NCI-H1092 (cell line): Measurements from ENCODE around the gene ZNF574.
"Not testable (repeated sequence)": the region's sequence is repeated elsewhere in the genome, so short reads cannot be mapped to it uniquely, and the experiment has no call there.

Experiments
- DNase-seq: peaks from one replicate; lab custom pipeline; 2025; lab: John Stamatoyannopoulos, UW

The ZNF574 gene

DNA sequence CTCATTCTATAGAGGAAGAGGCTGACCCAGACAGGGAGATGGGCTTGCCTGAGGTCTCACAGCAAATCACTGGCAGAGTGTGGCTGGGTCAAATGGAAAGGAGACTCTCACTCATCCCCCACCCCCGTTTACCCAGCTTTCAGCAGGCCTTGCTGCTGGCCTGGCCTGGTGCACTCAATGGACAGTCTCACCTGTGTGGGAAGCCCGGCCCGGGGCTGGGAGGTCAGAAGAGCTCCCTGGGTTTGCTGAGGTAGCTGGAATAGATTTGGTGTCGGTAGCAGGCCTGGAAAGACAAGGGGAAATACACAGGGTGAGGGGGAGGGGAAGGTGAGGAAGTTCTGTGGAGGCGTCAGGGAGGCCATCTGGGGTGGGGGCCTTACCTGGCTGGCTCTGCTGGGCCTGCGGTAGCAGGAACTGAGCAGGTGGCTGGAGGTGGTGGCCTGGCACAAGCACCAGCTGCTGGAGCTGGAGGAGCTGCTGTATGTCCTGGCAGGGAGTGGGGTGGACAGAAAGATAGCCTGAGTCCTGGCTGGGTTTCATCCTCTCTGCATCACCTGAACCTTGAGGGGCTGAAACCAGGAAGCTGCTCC is 23.5 kb downstream of the ZNF574 start:
- DNase-seq, result no peak

DNA sequence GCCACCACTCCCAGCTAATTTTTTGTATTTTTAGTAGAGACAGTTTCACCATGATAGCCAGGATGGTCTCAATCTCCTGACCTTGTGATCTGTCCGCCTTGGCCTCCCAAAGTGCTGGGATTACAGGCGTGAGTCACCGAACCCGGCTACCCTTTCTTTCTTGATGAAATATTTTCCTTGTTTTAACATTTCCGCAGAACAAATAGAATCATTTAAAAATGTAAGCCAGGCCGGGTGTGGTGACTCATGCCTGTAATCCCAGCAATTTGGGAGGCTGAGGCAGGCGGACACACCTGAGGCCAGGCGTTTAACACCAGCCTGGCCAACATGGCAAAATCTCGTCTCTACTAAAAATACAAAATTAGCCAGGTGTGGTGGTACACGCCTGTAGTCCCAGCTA is 24.3 kb downstream of the ZNF574 start:
- DNase-seq, result not testable (repeated sequence)

DNA sequence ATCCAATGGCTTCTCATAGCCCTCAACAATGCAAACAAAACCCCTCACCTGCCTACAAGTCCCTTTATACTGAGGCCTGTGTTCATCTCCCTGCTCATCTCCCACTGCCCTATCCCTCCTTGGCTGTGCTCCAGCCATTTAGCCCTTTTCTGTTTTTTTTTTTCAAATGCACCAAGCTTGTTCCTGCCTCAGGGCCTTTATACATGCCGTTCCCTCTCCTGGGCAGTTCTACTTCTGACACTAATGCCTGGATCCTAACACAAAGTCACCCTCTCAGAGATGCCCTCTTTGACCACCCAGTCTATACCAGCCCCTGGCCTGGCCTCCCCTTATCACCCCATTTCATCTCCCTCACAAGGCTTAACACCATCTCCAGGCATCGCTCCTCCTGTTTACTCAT is 26.9 kb downstream of the ZNF574 start:
- DNase-seq, result no peak

DNA sequence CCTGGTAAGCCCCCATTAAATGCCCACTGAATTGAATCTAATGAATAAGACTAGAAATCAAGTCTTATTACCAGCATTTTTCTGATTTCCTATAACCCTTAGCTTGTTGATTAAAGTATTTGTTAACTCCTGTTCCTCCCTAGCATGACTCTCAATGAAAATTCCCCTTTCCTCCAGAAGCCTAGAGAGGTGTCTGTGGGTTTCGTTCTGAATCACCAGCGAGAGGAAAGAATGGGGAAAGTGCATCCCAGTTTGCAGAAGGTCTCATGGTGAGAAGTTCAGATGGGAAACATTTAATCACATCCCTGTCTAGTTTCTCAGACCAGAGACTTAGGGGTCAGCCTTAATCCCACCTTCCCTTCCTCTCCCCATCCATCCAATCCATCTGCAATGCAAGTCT is 29.4 kb downstream of the ZNF574 start:
- DNase-seq, result no peak

DNA sequence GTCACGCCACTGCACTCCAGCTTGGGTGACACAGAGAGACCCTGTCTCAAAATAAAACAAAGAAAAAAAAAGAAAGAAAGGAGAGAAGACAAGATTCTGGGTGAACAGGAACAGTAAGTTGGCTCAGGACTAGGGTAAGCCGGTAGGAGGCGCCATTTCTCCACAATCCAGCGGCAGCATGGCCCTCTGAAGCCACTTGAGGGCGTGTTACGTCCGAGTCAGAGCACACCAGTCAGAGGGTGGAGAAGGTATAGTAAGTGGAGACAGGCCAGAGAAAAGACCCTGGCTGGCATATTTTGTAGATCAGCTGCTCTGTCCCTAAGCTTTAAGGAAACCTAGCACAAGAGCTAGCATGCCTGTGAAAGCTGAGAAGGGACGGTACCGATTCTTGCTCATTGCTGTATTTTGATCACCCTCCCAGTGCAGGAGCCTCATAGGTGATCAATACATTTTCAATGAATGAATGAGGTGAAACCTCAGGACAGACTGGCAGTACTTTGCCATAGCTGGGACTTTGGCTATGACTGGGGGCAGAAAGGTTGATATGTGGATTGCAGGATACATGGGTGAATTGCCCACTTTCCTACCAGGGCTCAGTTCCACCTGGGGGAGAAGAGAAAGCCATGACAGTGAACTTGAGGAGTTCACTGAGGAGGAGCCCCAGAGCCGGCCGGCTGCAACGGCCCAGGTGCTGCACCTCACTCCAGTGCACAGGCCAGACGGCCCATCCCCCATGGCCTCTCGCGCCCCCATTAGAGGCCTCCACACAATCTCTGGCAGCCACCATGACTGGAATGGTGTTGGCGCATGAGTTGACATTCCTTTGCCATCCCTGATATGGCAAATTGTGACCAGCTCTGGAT is 32.8 kb downstream of the ZNF574 start:
- DNase-seq, result peak; percentile 68

DNA sequence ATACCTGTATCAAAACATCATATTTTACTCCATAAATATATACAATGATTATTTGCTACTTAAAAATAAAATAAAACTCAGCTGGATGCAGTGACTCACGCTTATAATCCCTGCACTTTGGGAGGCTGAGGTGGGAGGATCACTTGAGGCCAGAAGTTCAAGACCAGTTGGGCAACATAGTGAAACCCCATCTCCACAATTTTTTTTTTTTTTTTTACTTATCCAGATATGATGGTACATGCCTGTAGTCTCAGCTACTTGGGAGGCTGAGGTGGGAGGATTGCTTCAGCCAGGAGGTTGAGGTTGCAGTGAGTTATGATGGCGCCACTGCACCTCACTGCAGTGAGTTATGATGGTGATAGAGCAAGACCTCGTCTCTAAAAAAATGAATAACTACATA is 33.9 kb downstream of the ZNF574 start:
- no peak for DNase-seq

DNA sequence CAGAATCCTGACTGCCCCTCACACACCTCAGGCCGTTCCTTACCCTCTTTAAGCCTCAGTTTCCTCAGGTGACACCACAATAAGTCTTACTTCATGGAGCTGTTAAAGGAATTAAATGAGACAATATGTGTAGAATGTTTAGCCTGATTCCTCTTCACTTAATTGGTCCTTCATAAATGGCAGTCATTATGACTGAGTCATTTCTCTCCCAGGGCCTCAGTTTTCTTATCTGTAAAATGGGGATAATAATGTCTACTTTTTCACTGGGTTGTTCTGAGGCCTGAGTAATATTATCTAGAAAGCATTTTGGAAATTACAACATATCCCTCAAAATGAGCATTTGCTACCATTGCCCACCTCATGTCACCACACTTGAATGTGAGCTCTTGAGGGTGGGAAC is 34.7 kb downstream of the ZNF574 start:
- DNase-seq, result no peak

DNA sequence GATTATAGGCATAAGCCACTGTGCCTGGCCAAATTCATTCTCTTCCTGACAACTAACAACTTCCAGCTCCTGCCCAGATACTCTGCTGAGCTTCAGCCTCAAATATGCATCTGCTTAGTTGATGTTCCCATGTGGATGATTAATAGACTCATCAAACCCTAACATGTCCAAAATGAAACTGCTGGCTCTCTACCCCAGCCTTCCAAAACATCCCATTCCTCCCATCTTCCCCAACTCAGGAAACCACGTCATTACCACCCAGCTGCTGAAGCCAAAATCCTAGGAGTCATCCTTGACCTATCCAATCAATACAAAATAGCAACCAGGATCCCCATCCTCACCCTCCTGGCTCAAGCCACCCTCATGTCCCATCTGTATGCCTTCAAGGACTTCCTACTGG is 35.4 kb downstream of the ZNF574 start:
- no peak for DNase-seq

DNA sequence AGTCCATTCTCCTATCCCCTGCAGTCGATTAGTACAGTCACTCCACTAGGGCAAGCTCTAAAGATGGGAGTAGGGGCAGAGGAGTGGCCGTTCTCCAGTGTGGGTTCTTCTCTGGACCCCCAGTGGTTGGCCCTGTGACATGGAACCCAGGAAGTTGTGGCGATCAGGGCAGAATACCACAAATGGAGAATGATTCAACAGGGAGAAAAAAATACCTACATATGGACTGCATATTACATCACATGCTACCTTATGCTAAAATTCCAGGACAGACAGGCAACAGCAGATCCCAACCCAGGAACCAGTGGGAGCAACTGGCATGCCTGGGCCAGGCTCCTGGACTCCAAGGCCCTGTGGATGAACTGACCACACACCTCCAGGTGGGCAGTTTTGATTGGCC is 35.8 kb downstream of the ZNF574 start:
- DNase-seq, result no peak

DNA sequence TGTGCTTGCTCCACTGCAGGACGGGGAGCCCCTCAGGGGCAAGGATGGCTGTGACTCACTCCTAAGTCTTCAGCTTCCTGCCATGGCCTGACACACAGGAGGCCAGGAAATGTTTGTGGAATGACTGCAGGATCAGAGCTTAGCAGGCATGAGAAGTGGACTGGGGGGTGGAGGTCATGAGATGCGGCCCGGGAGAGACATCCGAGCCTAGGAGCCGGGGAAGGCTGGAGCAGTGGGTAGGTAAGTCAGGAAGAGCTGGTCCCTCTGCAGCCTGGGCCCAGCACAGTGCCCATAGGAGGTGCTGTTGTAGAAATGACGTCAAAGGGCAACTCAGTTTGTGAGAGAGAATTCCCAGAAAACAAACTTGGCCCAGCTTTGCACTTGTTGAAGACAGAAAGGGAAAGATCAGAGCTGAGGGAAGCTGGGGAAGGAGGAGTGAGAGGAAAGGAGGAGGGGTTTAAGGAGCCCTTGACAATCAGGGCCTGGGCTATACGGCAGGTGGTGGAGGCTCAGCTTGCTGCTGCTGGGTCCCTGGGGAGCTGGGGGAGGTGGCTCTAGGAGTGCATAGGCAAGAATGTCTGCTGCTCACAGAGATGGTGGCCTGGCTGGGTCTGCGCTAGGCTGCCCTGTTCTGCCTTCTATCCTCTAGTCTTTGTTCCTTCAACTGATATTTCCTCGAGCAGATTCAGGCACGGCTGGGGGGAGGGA is 37.8 kb downstream of the ZNF574 start:
- DNase-seq, result peak; percentile 29

DNA sequence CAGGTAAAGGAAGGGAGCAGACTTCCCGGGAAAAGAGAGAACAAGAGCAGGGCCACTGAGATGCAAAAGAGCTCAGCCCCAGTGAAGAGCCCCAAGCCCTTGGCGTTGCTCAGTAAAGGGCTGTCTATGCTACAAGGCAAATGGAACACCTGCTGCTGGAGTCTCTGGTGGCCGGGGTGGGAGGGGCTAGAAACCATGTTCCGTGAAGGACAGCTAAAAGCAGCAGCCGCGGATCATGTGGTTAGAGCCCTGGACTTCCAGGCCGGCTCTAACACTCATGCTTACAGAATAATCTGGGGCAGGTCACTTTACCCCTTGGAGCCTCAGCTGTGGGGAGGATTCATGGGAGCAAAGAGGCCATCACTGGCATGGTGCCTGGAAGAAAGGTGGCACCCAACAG is 38.4 kb downstream of the ZNF574 start:
- DNase-seq, result peak; percentile 54

DNA sequence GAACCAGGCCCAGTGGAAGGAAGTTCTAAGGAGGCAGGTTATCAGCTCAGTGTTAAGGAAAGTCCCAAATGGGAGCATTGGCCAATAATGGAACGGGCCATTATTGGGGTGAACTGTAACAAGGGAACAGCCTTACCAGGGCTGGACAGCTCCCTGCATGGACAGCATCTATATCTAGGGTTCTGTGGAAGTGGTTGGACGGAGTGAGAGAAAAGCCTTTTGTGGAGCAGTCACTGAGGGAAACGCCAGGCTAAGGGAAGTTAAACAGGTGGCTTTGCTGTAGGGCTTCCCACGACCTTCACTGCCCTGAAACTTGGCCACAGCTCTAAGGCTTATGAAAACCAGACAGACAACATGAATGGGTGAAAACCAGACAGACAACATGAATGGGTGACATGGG is 39.3 kb downstream of the ZNF574 start:
- no peak for DNase-seq

DNA sequence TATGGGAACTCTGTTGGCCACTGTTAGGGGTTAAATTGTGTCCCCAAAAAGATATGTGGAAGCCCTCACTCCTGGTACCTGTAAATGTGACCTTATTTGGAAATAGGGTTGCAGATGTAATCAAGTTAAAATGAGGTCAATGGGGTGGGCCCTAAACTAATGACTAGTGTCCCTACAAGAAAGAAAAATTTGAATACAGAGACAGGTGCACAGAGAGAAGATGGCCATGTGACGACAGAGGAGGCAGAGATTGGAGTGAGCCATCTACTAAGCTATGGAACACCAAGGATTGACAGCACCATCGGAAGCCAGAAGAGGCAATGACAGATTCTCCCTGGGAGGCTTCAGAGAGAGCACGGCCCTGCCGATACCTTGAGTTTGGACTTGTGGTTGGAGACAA is 39.7 kb downstream of the ZNF574 start:
- no peak for DNase-seq

DNA sequence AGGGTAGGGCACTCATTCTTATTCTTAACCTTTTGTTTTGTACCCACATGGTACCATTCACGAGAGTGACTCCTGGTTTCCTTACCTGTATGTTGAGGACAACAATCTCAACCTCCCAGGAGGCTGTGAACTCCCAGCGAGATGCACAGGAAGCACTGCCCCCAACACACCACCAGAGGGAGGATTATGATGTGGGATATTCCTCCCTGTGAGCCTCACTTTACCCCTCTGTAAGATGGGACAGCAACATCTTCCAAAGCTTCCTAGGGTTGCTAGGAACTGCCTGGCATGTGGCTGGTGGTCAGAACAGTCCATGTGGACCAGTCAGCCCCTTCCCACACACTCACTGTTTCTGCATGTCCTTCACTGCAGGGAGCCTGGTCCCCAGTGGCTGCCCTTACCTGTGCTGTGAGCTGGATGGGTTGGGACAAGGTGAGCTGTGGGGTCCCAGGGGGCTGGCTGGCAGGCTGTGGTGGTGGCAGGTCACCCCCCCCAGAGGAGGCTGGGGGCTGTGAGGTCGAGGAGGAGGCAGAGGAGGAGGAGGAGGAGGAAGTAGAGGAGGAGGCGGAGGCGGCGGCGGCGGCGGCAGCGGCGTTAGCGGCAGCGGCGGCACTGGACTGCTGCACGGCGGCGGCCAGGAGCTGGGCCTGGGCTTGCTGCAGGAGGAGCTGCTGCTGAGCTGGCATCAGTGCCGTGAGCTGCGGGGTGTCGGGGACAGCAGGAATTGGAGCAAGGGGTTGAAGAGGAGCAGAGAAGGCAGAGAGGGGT is 40.5 kb downstream of the ZNF574 start:
- no peak for DNase-seq

DNA sequence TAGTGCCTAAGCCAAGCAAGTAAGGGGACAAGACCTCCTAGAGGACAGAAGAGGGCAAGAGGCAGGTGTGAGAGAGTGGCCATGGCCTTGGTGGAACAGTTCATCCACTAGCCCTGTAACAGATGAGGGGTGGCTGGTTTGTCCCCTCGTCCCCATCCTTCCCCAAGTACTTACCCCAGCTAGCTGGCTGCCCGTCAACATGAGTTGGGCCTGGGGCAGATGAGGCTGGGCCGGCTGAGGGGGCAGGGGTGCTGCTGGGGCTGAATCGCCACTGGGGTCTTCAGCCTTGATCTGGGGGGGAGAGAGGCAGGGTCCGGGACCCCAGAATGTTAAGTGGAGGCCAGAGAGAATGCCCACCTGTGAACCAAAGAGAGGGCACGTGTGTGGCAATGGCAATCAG is 41.1 kb downstream of the ZNF574 start:
- DNase-seq, result no peak

DNA sequence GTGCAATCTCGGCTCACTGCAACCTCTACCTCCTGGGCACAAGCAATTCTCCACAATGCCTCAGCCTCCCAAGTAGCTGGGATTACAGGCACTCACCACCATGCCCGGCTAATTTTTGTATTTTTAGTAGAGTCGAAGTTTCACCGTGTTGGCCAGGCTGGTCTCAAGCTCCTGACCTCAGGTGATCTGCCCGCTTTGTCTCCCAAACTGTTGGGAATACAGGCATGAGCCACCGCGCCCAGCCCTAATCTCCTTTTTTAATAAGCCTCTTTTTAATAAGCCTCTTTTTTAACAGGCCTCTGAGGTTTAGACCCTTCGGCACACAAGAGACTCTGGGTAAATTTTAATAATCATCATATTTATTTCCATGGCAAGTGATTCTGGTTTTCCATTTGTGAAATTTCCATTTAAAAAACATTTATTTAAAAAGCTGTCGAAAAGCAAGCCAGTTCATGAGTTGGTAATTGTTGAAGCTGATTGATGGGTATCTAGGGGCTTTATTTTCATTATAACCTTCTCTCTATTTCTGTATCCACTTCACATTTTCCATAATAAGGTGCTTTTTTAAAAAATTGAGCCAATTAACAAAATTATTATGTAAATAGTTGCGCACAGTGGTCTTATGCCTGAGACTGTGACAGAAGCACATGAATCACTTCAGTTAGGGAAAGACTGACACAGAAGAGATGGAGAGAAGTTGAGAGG is 44.5 kb downstream of the ZNF574 start:
- no peak for DNase-seq

DNA sequence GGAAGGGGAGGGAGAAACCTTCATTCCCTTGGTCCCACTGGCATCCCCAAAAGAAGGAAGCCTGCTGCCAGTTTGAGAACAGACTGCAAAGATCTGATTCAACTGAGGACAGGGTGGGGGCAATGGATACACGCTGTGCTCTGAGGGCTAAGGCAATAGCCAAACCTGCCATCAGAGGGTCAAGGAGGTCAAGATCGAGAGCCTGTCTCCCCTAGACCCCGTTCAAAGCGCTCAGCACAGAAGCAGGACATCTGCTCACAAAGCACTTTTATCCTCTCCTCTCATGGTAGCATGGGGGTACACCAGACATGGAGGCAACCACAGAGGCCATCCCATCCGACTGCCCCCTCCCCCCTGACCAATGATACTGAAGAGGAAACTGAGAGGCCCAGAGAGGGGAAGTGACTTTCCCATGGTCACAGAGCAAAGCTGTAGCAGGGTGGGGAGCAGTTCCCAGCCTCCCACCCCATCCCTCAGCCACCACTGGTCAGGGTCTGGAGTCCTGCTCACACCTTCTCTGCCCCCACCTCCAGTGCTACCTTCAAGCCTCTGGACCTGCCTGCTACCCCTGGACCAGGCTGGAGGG is 45.2 kb downstream of the ZNF574 start:
- no peak for DNase-seq

DNA sequence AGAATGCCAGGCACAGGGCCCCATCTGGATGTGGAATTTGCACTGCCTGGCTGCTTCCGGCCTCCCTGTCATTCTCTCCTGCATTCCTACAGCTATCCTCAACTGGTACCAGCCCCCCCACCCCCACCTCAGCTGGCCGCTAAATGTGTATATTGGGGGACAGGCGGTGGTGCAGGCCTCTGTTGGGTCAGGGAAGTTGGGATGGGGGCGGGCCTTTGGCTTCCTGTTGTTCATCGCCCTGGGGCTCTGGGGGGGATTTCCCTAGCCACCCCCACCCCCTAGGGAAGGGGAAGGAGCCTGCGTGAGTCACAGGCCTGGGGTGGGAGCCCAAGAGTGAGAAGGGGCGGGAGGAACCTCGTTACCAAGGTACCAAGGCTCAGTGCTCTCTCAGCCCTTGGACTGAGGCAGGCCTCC is 45.7 kb downstream of the ZNF574 start:
- DNase-seq, result no peak

DNA sequence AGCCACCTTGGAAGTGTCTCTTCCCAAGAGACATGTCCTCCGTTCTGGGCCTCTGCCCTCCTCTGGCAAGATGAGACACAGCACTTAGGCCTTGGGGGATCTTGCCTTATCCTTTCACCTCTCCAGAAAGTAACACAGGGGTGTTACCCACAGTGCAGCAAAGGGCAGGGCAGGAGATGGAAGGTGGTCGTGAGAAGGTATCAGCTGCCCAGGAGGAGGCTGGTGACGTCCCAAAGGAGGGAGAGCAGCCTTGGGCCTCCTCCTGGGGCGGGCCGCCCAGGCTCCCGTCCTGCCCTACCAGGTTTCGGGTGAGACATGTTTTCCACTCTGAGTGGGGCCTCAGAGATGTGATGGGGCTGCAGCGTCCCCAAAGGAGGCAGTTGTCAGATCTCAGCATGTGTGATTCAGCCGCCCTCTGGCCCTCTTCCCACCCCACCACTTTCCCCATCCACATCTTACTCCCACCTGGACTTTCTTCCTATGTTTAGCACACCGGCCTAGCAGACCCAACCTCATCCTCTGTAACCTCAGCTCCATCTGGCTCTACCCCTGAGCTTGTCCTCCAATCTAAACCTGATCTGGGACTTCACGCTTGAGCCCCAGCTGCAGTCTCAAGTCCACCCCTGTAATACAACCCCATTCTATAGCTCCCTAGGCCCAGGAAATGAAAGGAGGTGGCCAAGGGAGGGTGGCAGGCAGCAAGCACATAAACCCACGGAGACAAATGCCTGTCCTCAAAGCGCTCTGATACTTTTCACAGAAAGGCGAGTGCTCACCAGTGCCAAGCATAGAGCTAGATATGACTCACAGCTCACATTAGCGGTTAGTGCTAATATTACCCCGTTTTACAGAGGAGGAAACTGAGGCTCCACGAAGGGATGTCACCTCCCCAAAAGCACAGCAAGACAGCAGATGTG is 47.0 kb downstream of the ZNF574 start:
- DNase-seq, result no peak

DNA sequence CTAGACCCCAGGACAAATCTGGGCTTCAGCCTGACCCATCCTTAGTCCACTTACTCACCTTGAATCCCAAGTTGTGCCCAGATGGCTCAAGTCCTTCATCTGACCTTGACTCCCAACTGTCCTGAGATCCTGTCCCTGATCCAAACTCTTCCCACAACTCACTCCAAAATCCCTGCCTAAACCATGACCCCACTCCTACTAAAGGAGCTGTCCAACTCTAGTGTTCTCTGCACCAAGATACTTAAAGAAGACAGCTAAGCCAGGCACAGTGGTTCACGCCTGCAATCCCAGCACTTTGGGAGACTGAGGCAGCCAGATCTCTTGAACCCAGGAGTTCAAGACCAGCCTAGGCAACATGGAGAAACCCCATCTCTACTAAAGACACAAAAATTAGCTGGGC is 47.8 kb downstream of the ZNF574 start:
- no peak for DNase-seq
